ENCODE results near the gene PCDHGB4.
"Not testable (repeated sequence)": the region's sequence is repeated elsewhere in the genome, so short reads cannot be mapped to it uniquely, and the experiment has no call there.

Gene PCDHGB4

DNA sequence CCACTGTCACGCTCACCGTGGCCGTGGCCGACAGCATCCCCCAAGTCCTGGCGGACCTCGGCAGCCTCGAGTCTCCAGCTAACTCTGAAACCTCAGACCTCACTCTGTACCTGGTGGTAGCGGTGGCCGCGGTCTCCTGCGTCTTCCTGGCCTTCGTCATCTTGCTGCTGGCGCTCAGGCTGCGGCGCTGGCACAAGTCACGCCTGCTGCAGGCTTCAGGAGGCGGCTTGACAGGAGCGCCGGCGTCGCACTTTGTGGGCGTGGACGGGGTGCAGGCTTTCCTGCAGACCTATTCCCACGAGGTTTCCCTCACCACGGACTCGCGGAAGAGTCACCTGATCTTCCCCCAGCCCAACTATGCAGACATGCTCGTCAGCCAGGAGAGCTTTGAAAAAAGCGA lies 45.2 kb downstream of the PCDHGB4 start:
- not testable (repeated sequence) for DNase-seq

DNA sequence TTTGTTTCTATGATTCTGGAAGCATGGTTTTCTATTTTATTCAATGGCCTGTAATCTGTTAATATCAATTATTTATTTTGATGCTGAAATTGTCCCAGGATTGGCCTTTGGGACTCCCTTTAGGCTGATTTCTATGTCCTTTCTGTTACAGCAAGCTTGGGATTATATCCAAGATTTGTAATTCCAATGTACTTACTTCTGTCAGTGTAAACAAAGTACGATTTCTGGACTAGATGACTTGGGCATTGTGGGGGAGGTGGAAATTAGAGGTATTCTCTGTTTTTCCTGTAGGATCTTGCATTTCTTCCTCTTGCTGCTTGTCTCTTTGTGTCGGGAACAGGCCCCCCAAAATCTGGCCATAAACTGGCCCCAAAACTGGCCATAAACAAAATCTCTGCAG lies 46.5 kb downstream of the PCDHGB4 start:
- no peak for DNase-seq

DNA sequence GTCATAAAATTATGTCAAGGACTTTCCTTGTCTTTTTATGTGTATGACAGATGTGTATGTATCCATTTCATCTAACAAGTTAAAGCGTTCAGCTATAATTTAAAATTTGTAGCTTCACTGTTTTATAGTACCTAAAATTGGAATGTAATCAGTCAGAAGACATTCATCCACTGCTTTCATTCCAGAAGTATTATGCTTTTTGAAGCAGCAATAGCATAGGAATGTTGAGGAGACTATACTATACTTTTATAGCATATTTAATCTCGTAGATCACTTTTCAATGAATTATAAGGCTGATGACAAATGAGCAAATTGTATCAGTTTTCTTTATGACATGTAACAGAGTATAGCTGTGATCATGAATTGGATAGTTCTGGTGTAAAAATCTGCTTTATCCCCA lies 49.7 kb downstream of the PCDHGB4 start:
- DNase-seq = no peak

DNA sequence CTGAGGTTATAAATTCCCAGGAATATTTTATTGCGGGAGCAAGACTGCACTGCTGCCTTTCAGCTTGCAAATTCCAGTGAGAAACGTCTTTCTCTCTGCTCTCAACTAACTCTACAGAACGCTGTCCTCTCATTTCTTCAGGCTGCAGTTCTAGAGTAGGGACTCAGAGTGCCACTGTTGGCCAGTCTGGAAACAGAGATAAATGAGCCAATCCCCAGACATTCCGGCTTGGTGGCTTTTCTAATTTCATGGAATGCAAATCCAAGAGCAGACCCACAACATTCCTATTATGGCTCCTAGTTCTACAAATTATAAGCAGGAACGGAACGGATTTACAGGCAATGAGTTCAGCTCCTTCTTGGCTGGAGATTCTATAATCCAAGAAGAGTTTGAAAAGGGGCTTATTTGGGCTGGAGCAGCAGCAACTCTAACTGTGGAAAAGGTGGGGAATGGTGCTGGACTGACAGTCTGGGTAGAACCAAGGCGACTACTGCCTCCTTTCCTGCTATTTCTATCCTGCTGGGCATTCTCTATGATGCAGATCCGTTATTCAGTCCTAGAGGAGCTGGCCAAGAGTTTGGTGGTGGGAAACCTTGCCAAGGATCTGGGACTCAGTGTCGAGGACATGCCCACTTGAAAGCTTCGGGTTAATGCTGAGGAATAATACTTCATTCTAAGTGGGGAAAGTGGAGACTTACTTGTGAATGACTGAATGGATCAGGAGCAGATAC lies 52.1 kb downstream of the PCDHGB4 start:
- no peak for DNase-seq

Measured in suppressor macrophage treated with lipopolysaccharide for 1 hour (primary cell).